Heart right ventricle (tissue), 16 donors: ENCODE measurements around the gene INAVA. TPM values are rescaled to one million over a fixed set of nuclear protein-coding genes. Genes with fewer than 3 reads are reported as not detected.
A peak's percentile ranks its signal among the peaks of the same experiment; 100 is the strongest.
"Not testable (repeated sequence)": the region's sequence is repeated elsewhere in the genome, so short reads cannot be mapped to it uniquely, and the experiment has no call there.

ENCODE experiments used
- ATAC-seq, 8 donors: fragments of 200-7000 bp; cut with Tn5 transposase; one replicate each; pipeline ENCODE4 v1.9.1; 2020; ENCODE audit warnings: mild to moderate bottlenecking in 8 of 8, moderate library complexity in 8 of 8, moderate number of reproducible peaks in 1 of 8
- DNase-seq, 2 donors: peaks; one replicate each; pipeline ENCODE4 v3.0.0-alpha.2; 2020
- H3K27ac ChIP-seq, 10 donors: fragments of 200-600 bp; sonication (generic) in 2 of 10; one replicate each; pipeline versions ENCODE4 v1.5.0 to v1.8.0; 2020 to 2022; ENCODE audit warnings: mild to moderate bottlenecking in 3 of 10
- H3K27me3 ChIP-seq, 7 donors: fragments of 200-600 bp; one replicate each; pipeline ENCODE4 v1.8.0; 2021 to 2022; ENCODE audit warnings: mild to moderate bottlenecking in 2 of 7
- H3K36me3 ChIP-seq, 9 donors: fragments of 200-600 bp; sonication (generic) in 1 of 9; one replicate each; pipeline versions ENCODE4 v1.5.0 to v1.8.0; 2020 to 2022; ENCODE audit warnings: mild to moderate bottlenecking in 2 of 9
- H3K4me1 ChIP-seq, 9 donors: fragments of 200-600 bp; sonication (generic) in 1 of 9; one replicate each; pipeline versions ENCODE4 v1.5.0 to v1.8.0; 2020 to 2022; ENCODE audit warnings: mild to moderate bottlenecking in 4 of 9
- H3K4me3 ChIP-seq, 10 donors: fragments of 200-600 bp; sonication (generic) in 2 of 10; one replicate each; pipeline versions ENCODE4 v1.5.0 to v1.8.0; 2020 to 2022; ENCODE audit warnings: mild to moderate bottlenecking in 7 of 10, moderate library complexity in 2 of 10
- H3K9me3 ChIP-seq, 11 donors: fragments of 200-600 bp in 10 of 11; sonication (generic) in 2 of 11; one replicate each; pipeline versions ENCODE4 v1.5.0 to v1.8.0; 2013 to 2022; ENCODE audit warnings: mild to moderate bottlenecking in 2 of 11, control low read depth in 1 of 11, moderate library complexity in 1 of 11
- WGBS, 2 donors: extraction: QIAGEN DNeasy Blood & Tissue Kit; methylation state at CpG; one replicate each; pipeline ENCODE4 v1.1.7; 2013; ENCODE audit warnings: inconsistent platforms in 1 of 2; 5-methylcytosine and 5-hydroxymethylcytosine counted together
- intact Hi-C, 10 donors: fragments of 100-400 bp; cut with DNase I; formaldehyde crosslinking; loops; one replicate each; pipeline versions ENCODE4 v1.11.1 to v1.14.2; 2022
- polyA plus RNA-seq, 2 donors: library from polyadenylated mRNA; stranded (reverse); fragments of 200-250 nt; gene quantifications; one replicate each; pipeline ENCODE4 v1.2.3, GENCODE V29; 2013
- total RNA-seq, 10 donors: library from RNA; stranded (reverse); fragmentation: NEBNext Ultra II Directional in 3 of 10; extraction: Animal tissue kit (Norgen Biotek cat#: 25700) in 3 of 10; gene quantifications; one replicate each; pipeline versions ENCODE4 v1.2.1 to v1.2.4, GENCODE V29; 2021 to 2023
- TF ChIP-seq, protein P1 (sequence below), 9 donors: fragments of 200-600 bp; sonication (generic) in 2 of 9; IDR thresholded peaks; one replicate each; pipeline versions ENCODE4 v1.5.0 to v1.8.0; 2021 to 2022; ENCODE audit warnings: antibody characterized with exemption in 9 of 9, mild to moderate bottlenecking in 5 of 9, moderate library complexity in 1 of 9
- donor health status: Arrhythmogenic right ventricular cardiomyopathy.
- donor health status: ischemic (EF 13 %, LVEDD 7.1; RV severe dilation, severe dysfunction).
- donor health status: healthy with polysubstance abuse.
- donor health status: DM: no; HTN: yes; CAD: no.
- donor health status: DM: no; HTN: no; CAD: no.
- donor health status: ischemic (EF 25% LVEDD 6.9; RV normal size, moderate dysfunction).
- donor health status: ischemic (EF 25% LVEDD 5.7; RV mildly dilated, moderate dysfunction).
- donor health status: healthy.
- donor health status: DM: yes; HTN: yes; CAD: no.
- donor health status: Ischemic cardiomyopathy.
- donor health status: ischemic (EF 35%, LVEDD 5.7; RV mildly dilated, moderate dysfunction).
- donor health status: nonischemic (EF 11% LVEDD 7.7; RV severe dilation, severe dysfunction).
- donor health status: DM: yes; HTN: yes; CAD: no.
- donor health status: PGD.
- donor health status: ischemic (EF 29% LVEDD 5.4; RV normal size, mild dysfunction).
- donor health status: nonischemic (EF 23%, LVEDD 6.1; RV moderate dilation, normal function).

The INAVA gene
- total and polyA plus RNA-seq, 12 donors: 0.01 to 0.29 (median 0.11) TPM; not detected in 7

DNA sequence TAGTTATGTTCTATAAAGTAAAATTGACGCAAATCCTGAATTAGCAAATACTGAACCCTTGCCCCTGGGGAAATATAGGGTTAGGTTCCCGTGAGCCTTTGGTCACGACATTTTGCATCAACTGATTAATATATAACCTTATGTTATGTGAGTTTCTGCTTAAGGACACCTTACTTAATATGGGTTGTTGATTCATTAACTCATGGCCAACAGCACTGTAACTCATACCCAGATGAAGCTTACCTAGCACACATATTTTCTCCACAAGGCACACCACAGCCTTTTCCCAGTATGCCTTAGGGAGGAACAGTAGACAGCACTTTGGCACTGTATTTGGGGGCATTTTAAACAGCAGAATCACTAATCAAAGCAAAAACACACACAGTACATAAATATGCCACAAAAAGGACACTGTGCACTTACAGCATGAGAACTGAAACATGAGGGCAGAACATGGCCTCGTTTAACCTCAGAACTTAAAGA lies 15.1 kb downstream of the INAVA start:
- TF ChIP-seq, protein P1, sequence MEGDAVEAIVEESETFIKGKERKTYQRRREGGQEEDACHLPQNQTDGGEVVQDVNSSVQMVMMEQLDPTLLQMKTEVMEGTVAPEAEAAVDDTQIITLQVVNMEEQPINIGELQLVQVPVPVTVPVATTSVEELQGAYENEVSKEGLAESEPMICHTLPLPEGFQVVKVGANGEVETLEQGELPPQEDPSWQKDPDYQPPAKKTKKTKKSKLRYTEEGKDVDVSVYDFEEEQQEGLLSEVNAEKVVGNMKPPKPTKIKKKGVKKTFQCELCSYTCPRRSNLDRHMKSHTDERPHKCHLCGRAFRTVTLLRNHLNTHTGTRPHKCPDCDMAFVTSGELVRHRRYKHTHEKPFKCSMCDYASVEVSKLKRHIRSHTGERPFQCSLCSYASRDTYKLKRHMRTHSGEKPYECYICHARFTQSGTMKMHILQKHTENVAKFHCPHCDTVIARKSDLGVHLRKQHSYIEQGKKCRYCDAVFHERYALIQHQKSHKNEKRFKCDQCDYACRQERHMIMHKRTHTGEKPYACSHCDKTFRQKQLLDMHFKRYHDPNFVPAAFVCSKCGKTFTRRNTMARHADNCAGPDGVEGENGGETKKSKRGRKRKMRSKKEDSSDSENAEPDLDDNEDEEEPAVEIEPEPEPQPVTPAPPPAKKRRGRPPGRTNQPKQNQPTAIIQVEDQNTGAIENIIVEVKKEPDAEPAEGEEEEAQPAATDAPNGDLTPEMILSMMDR (IDR thresholded peaks at IDR 0.05): no peak
- Histone ChIP-seq H3K27ac (no peak overlapping the region), H3K27me3 (no peaks in the 10 kb centered on the region), H3K36me3 (no peaks in the 10 kb centered on the region), H3K9me3 (no peaks in the 10 kb centered on the region), H3K4me3 (no peak overlapping the region), H3K4me1 (peaks cover 0 to 14% (median 0%) of the 10 kb centered on the region in 9 donors)
- DNase-seq (no peak), ATAC-seq (no peak)
- WGBS, 2 donors: 83 to 86% methylated on average over 4 of the region's 4 CpGs
- intact Hi-C loops: loop anchor here in 1 of 10 donors (10.0 kb wide), 1 partner anchor 135 kb away; no protein-coding TSS in a partner anchor

DNA sequence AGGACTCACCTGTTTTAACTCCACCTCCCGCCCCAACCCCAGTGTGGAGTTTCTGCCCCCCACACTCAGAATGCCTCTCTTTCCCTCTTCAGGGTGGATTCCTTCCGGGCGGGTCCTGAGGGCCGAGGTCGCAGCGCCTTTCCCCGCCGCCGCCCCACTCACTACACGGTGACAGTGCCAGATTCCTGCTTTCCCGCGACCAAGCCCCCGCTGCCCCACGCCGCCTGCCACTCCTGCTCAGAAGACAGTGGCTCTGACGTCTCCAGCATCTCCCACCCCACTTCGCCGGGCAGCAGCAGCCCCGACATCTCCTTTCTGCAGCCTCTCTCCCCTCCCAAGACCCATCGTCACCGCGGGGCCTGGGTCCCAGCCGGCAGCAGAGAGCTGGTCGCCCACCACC lies 16.7 kb downstream of the INAVA start:
- TF ChIP-seq, protein P1 (IDR thresholded peaks at IDR 0.05): no peak
- no peak overlapping the region for H3K27ac ChIP-seq
- H3K36me3 ChIP-seq: no peaks in the 10 kb centered on the region
- 94 to 96% methylated on average over 24 of the region's 24 CpGs for WGBS, 2 donors
- ATAC-seq (no peak), DNase-seq (no peak)
- intact Hi-C loops: no loop called here
- H3K4me3 ChIP-seq: no peak overlapping the region
- peaks cover 0 to 3% (median 0%) of the 10 kb centered on the region in 7 donors for H3K27me3 ChIP-seq
- H3K9me3 ChIP-seq: no peaks in the 10 kb centered on the region
- H3K4me1 ChIP-seq: peaks cover 0 to 2% (median 0%) of the 10 kb centered on the region in 9 donors

DNA sequence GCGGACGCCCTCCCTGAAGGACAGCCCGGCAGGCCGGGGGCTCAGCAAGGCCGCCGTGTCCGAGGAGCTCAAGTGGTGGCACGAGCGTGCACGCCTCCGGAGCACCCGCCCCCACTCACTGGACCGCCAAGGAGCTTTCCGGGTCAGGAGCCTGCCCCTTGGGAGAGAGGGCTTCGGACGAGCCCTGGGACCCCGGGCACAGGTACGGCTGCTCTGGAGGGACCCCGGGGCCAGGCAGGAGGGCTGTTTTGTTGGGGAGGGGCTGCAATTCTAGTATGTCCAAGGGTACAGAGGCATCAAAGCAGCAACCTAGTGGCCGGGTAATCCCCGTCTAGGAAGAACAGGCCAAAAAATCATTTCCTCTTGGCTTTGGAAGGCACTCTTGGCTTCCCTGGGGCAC lies 17.2 kb downstream of the INAVA start:
- ATAC-seq: peak in 2 of 8 donors; percentile 15 to 22
- intact Hi-C loops: not testable (repeated sequence)
- 82 to 86% methylated on average over 9 to 13 of the region's 21 CpGs for WGBS, 2 donors

DNA sequence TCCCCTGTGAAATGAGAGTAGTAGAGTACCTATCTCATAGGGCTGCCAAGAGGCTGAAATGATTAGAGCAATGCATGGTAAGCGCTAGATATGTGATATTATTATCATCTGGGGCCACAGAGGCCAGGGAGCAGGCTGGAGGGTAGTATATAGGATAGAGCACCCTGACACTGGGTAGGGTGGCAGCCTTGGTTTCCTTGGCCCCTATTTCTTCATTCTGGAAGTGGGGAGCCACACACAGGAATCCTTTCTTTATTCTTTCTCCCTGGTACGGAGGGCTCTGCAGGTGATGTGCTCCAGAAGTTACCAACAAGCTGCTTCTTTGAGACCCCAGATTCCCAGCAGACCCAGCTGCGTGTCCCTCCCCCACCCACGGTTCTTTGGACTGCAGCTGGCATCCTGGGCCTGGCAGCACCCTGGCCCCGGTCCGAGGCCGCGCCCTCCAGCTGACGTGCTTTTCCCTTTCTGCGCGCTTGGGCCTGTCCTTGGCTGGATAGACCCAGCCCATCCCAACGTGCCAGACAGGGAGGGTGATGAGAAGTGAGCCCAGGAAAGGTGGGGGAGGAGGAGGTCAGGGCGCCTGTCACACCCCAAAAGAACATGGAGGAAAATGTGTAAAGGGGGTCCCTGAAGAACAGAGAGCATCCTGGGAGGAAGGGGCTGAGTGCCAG lies 18.2 kb downstream of the INAVA start:
- Histone ChIP-seq H3K9me3 (no peaks in the 10 kb centered on the region), H3K4me3 (no peak overlapping the region), H3K27ac (no peak overlapping the region), H3K4me1 (peaks cover 0 to 8% (median 0%) of the 10 kb centered on the region in 9 donors), H3K27me3 (peaks cover 0 to 3% (median 0%) of the 10 kb centered on the region in 7 donors), H3K36me3 (no peaks in the 10 kb centered on the region)
- ATAC-seq (no peak), DNase-seq (no peak)
- WGBS, 2 donors: 89 to 93% methylated on average over 13 of the region's 13 CpGs
- intact Hi-C loops: no loop called here
- TF ChIP-seq, protein P1 (IDR thresholded peaks at IDR 0.05): no peak

More for the DNA sequence above, 17.2 kb downstream of the INAVA start:
- H3K9me3 ChIP-seq, H3K4me1 ChIP-seq, H3K27me3 ChIP-seq, H3K36me3 ChIP-seq, DNase-seq, H3K27ac ChIP-seq, H3K4me3 ChIP-seq: not testable (repeated sequence)

DNA sequence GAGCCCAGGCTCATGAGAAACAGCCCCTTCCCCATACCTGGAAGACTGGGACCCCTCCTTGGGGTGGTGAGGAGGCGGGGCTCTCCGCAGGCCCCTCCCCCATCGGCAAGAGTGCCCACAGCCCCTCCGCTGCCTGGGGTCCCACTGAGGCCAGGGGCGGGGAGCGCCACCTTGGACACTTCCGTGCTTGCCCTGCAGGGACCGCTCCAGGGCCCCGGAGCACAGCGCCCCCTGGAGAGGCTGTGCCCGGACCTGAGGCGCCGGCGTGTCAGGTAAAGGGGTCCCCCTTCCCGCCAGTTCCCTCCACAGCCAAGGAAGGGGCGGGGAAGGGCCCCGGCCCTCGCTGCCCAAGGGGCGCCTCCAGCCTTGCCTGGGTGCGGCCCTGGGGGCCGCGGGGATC lies 21.5 kb downstream of the INAVA start:
- no peaks in the 10 kb centered on the region for H3K9me3 ChIP-seq
- intact Hi-C loops: no loop called here
- H3K27me3 ChIP-seq: peaks cover 0 to 3% (median 0%) of the 10 kb centered on the region in 7 donors
- no peak overlapping the region for H3K4me3 ChIP-seq
- ATAC-seq: peak in 1 of 8 donors; percentile 45
- no peak for DNase-seq
- H3K4me1 ChIP-seq: peaks cover 0 to 8% (median 0%) of the 10 kb centered on the region in 9 donors
- H3K36me3 ChIP-seq: no peaks in the 10 kb centered on the region
- TF ChIP-seq, protein P1 (IDR thresholded peaks at IDR 0.05): no peak
- 50 to 62% methylated on average over 22 of the region's 22 CpGs for WGBS, 2 donors
- no peak overlapping the region for H3K27ac ChIP-seq
